Amniotic stem cell (primary cell): ENCODE data around the gene ARHGAP8.
"Not testable (repeated sequence)": the region's sequence is repeated elsewhere in the genome, so short reads cannot be mapped to it uniquely, and the experiment has no call there.

Experiments
- DNase-seq: peaks from one replicate; lab custom pipeline; 2025; lab: John Stamatoyannopoulos, UW

ARHGAP8 gene

DNA sequence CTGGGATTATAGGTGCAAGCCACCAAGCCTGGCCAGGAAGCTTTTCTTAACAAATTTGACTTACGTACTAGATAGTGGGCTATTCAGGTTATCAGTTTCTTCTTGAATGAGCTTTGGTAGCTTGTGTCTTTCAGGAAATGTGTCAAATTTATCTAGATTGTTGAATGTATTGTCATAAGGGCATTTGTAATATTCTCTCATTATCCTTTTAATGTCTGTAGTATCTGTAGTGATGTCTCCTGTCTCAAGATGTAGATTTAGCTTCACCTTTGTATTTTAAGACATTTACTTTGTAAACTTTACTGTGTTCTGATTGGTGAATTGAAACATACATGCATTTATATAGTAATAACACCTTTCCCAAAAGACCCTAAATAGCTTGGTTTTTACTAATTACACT lies 20.7 kb downstream of the ARHGAP8 start:
- DNase-seq = no peak

GRCh38 chr22:44775862-44776261 lies 23.5 kb downstream of the ARHGAP8 start:
- DNase-seq = no peak

DNA sequence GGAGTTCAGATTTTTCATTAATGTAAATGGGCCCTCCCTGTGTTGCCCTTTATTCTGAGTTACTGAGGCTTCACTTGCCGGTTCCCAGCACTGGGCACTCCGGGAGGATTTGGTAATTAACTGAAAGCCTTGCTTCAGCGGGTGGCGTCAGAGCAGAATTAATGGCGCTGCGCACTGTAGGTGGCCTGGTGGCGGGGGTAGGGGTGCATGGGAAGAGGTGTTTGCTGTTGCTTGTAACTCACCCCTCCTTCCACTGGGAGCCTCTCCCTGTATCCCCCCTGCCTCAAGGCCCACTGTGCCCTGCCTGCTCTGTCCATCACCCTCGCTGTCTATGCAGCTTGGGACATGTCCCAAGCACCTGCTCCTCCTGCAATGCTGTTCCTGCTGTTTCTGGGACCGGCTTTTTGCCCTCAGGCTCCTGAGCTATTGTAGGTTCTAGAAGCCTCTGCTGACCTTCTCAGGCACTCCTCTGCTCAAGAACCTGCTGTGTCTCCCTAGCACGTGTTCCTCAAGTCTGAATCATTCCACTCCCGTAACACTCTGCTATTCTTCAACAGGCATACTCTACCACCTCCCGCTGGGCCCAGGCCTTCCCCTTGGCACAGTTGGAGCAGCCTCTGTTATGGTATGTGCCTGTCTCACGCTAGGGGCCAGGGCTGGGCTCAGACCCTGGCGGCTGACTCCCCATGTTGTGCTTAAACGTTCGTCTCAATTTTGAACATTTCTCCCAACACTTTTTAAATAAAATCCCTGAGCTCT lies 24.4 kb downstream of the ARHGAP8 start:
- no peak for DNase-seq

DNA sequence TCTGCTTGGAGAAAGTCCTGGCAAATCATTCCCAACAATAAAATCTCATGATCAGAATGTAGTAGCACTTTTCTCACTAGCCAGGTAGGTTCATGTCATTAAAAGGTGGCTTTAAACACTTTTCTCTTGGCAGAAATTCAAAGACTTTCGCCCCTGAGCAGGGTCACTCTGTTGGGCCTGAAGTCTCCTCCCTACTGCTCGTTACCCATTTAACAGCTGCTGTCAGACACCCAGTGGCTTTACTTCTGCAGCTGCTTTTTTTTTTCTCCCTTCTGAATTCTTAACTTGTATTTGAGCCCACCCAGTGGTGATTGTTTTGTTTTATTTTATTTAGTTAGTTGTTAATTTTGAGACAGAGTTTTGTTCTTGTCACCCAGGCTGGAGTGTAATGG lies 25.0 kb downstream of the ARHGAP8 start:
- no peak for DNase-seq

DNA sequence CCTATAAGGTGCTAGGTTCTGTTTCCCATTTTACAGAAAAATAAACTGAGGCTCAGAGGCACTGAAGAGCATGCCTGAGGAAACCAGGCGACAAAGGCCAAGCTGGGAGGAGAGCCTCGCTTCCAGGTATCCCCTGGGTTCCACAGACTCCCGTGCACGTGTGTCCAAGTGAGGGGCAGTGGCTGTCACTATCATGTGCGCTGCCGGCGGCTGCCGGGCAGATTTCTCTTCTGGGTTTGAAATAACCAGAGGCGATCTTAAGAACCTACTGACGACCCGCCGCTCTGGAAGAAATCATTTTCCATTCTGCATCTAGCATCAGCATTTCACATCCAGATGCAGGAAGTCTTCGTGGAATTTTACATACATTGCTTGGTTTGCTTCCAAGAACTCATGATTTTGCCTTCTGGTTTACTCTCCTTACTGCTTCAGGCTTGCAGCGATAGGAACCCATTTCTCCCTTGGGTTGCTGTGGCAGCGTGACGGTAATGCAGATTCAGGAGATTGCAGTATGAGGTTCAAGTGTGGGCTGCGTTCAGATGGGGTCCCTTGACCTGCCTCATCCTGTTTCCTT lies 28.6 kb downstream of the ARHGAP8 start:
- no peak for DNase-seq

DNA sequence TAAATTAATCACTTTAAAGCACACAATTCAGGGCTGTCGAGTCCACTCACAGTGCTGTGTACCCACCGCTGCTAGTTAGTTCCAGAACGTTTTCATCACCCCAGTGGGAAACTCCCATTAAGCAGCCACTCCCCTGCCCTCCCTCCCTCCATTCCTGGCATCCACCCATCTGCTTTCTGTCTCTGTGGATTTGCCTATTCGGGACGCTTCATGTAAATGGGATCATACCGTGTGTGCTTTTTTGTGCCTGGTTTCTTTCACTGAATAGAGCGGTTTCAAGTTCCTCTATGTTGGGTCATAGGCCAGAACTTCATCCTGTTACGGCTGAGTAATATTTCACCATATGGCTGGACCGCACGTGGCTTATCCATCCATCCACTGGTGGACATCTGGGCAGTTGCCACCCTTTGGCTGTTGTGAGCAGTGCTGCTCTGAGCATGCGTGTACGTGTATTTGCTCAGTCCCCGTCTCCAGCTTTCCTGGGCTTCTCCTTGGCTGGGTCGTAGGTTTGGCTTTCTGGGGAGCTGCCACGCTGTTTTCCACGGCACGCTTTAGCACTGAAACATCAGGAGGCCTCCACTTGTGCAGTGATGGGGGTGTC lies 30.1 kb downstream of the ARHGAP8 start:
- DNase-seq = no peak

- DNase-seq = no peak
These were observed 30.7 kb downstream of the ARHGAP8 start for GRCh38 chr22:44783091-44783490.

- DNase-seq = no peak
These were observed 31.2 kb downstream of the ARHGAP8 start for GRCh38 chr22:44783581-44783980.

DNA sequence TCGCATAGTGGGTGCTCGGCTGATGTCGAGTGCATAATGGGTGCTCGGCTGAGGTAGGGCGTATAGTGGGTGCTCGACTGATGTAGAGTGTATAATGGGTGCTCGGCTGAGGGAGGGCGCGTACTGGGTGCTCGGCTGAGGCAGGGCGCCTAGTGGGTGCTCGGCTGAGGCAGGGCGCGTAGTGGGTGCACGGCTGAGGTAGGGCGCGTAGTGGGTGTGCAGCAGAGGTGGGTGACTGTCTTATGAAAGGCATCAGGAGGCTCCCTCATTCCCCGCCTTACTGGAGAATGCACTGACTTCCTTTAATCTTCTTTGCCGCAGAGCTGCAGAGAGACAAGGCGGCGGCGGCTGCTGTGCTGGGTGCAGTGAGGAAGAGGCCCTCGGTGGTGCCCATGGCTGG lies 33.8 kb downstream of the ARHGAP8 start:
- no peak for DNase-seq

- no peak for DNase-seq
These were observed 34.2 kb downstream of the ARHGAP8 start for GRCh38 chr22:44786610-44787009.

DNA sequence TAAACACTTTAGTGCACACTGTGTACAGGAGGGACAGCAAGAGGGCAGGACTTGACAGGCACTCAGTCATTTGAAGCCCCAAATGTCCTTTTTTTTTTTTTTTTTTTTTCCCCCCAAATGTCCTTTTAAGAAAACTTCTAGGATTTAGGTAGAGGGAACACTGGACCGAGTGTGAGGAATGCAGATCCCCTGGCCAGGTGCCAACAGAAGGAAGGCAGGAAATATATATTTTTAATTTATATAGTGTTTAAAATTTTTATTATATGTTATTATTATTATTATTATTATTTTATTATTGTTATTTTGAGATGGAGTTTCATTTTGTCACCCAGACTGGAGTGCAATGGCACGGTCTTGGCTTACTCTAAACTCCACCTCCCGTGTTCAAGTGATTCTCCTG lies 35.5 kb downstream of the ARHGAP8 start:
- no peak for DNase-seq

GRCh38 chr22:44793106-44793505 lies 40.7 kb downstream of the ARHGAP8 start:
- no peak for DNase-seq

DNA sequence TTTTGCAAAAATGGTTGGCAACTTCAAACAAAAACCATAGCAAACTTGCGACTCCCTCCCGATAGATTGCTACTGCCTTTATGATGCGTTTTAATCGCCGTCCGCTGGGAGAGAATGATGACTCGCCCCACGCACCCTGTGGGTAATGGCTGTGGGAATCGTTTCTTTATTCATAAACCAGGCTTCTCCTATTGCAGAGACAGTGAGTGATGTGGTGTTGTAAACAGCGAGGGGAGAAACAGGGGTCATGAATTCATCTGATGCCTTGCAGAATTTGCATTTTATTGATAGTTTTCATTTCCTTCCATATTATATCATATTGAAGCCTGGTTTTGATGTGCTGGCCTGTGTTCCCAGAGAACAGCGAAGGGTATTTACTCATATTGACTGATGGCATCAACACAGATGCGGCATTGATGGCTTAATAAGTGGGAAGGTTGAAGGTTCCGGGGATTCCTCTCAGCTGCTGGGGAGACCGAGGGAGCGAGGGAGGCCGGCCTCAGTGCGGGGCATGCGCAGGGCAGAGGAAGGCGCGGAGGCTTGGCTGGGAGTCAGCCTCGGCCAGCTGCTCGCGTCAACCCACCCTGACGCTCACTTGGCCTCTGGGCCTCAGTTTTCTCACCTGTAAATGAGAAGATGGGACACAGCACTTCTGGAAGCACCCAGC lies 41.3 kb downstream of the ARHGAP8 start:
- DNase-seq = no peak

DNA sequence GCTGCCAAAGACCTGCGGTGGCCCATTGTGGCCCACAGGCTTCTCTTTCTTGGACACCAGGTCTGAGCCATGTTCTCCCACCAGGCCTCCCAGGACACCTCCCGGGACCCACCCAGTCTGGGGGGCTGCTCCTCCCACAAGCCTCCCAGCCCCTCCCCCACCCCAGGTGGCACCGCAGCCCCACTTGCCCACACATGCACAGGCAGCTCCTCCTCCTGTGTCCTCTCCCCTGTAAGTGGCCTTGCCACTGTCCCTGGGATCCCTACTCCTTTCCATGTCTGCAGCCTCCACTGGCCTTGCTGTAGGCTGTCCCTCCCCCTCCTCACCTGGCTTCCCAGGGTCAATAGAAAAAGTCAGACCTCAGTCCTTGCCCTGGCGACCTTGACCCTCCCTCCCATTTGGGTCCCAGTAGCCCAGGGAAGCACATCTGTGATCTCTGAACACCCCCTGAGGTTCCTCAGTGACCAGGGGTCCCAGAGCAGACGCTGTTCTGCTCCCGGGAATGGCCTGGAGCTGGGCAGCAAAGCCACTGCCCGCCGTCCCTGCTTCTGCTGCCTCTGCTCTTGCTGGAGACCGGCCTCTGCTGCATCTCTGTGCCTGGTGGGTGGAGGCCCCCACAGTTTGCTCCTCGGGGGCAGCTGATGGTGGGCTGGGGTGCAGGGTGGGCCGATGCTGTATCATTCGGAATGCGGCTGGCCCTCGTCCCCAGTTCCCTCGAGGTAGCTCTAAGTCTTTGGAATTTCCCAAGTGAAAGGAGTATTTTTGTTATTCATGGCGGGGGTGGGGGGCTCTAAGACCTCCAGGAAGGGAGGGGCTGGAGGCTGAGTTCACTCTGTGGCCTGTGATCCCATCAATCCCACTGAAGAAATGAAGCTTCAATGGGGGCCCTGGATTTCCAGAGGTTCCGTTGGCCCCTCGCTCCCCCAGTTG lies 43.6 kb downstream of the ARHGAP8 start:
- DNase-seq = no peak

GRCh38 chr22:44797181-44797725 lies 44.9 kb downstream of the ARHGAP8 start:
- no peak for DNase-seq

DNA sequence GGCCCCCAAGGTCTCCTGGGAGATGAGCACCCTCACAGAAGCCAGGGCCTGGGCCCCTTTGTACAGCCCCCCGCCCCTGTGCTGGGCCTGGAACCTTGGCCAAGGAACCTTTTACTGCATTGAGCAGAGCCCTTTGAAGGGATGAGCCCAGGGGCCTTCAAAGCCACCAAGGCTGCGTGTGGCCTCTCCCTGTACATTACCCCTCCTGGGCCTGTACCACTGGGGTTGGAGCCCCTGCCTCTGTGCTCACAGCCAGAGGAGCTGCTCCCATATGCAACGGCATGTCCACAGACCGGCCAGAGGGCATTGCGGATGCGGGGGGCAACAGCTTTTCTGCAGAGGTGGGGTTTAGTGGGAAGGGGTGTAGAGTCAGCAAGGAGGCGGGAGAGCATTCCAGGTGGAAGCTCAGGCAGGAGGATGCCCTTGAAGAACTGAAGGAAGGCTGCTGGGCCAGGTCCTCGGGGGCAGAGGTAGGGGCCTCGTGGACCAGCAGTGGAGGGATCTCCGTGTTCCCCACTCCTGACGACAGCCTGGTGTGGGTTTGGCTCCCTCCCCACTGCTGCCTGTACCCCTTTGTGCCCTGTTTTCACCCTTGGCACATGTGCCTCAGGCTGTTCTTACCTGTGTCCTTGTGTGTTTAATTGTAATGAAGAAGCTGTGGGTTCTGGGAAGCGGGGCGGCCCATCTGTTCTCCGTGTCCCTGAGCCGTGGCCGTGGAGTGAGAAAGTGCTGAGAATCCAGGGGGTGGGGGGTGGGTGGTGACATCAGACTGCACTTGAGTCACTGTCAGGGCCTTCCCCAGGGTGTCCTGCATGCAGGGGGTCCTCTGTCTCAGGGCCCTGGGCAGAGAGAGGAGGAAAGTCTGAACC lies 46.9 kb downstream of the ARHGAP8 start:
- DNase-seq = no peak

DNA sequence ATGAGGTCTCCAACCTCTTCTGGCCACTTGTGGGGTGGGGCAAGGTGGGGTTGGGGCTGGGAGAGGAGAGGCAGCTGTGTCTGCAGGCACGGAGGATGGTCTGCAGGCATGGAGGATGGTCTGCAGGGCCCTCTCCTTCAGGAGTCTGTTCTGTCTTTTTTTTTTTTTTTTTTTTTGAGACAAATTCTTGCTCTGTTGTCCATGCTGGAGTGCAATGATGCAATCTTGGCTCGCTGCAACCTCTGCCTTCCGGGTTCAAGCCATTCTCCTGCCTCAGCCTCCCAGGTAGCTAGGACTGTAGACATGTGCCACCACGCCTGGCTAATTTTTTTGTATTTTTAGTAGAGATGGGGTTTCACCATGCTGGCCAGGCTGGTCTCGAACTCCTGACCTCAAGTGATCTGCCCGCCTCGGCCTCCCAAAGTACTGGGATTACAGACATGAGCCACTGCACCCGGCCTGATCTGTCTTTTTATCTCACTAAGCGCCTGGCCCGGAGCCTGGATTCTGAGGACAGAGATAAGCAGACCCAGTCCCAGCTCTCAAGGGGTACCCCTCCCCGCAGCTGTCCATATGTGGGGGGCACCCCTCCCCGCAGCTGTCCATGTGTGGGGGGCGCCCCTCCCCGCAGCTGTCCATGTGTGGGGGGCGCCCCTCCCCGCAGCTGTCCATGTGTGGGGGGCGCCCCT lies 47.7 kb downstream of the ARHGAP8 start:
- DNase-seq = not testable (repeated sequence)

DNA sequence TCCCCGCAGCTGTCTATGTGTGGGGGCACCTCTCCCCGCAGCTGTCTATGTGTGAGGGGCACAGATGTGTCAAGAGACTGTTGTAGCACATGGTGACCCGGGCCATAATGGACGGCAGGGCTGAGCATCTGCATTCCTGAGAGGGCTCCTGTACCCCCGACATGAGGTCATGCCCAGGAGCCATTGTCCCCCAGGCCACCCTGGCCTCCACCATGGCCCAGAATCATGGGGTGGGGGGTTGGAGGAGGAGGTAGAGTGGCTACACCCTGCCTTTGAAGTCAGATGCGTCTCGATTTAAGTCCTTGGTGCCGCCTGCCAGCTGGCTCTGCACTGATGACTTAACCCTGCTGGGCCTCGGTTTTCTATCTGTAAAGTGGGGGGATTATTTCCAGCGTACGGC lies 49.1 kb downstream of the ARHGAP8 start:
- no peak for DNase-seq

DNA sequence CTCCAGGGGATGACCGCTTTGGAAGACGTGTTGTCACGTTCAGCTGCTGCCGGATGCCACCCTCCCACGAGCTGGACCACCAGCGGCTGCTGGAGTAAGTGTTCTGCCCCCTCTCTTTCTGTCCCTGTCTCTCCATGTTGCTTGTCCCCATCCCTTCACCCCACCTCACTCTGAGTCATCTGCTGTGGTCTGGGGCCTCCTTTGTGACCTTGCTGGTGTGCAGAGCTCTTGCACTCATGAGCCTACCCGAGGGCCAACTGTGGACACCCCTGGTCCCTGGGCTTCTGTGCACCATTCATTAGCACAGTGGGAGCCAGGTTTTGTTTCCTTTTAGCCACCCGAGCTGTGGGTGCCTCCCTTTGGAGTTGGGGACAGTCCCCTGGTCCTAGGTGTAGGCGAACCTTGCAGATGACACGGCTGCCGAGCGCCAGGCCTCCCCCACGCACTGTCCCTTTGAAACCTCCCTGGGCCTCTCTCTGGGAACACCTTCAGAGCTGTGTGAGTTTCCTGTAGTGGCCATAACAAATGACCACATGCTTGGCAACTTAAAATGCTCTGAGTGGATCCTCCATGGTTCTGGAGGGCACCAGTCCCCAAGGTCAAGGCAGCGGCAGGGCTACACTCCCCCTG lies 49.8 kb downstream of the ARHGAP8 start:
- no peak for DNase-seq

DNA sequence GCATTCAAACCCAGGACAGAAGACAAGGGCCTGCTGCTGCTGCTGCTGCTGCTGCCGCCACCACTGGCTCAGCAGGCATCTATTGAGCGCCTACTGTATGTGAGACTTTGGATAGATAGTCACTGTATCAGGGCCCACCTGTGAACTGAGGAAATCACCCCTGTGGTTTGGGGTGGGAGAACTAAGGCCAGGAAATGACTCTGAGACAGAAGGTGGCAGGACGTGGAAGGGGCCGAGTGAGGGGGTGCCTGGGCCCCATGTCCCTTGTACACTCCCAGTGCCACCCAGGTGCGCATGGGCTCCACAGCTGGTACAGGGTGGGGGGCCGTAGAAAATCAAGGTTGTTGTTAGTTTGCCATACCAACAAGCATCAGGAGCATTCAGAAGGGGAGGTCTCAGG lies 50.6 kb downstream of the ARHGAP8 start:
- DNase-seq = no peak
